GM18505 (cell line): ENCODE results near the gene C20orf204.

ENCODE experiments used
- ATAC-seq: cut with Tn5 transposase; IDR thresholded peaks from one replicate; pipeline ENCODE4 v1.9.1; 2021; ENCODE audit not compliant: unreplicated experiment
- POLR2A ChIP-seq: IDR thresholded peaks from 4 replicates; pipeline ENCODE4 v1.6.1; 2011; ENCODE audit warnings: borderline replicate concordance; ENCODE audit not compliant: insufficient read depth, insufficient read length; ENCODE audit errors: extremely low read depth

C20orf204 gene

DNA sequence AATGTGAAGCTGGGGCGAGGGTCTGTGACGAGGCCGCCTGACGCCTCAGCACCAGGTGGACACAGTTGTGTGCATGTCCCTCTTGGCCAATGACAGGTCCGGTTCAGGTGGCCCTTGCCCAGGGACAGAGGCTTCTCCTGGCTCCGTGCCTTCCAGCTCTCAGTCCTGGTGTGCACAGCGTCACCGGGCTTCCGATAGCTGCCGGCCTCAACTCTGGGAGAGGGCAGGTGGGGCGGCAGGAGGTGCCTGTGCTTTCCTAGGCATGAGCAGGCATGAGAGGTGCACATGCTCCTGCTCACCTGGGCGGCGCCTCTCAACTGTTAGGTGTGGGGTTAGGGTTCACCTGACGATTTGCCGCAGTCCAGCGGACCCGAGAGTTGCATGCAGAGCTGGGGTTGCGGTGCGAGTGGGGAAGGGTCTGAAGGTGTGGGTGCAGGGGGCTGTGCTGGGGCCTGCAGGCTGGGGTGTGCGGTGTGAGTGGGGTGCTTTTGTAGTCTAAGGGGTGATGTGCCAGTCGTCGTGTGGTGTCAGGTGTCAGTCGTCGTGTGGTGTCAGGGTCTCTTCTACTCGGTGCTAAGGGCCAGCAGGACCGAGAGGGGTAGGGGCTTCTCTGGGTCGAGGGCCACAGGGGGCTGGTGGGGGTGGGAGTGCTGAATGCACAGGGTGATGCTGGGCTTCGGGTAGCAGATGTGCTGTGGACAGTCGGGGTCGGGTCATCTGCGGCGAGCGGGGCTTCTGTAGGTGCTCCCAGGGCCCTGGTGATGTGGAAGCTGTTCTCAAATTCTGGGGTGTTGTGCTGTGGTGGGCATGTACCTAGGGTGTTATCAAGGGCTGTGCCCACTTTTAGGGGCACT lies 17.2 kb downstream of the C20orf204 start:
- no peak for ATAC-seq

GRCh38 chr20:64053841-64054661 lies 18.1 kb downstream of the C20orf204 start:
- ATAC-seq: no peak
- TF ChIP-seq POLR2A: no peak

More for the DNA sequence above, 17.2 kb downstream of the C20orf204 start:
- TF ChIP-seq POLR2A: no peak

DNA sequence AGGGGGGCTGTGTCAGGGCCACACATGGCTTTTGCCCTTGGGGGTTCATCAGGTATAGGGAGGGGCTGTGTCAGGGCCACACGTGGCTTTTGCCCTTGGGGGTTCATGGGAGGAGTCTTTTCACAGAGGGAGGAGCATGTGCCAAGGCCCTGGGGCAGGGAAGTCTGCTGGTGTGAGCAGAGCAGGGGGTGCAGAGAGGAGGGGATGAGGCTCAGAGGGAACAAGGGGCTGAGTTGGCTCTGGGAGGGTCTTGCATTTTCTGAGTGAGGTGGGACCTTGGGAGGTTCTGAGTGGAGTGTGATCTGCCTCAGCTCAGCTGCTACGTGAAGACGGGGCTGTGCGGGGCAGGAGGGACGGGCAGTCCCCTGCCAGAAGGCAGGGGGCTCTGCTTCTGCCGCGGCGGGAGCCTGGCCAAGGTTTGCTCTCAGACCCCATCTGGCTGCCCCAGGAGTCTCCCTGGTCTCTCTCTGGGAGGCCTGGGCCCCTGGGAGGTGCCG lies 19.5 kb downstream of the C20orf204 start:
- no peak for TF ChIP-seq POLR2A
- no peak for ATAC-seq

DNA sequence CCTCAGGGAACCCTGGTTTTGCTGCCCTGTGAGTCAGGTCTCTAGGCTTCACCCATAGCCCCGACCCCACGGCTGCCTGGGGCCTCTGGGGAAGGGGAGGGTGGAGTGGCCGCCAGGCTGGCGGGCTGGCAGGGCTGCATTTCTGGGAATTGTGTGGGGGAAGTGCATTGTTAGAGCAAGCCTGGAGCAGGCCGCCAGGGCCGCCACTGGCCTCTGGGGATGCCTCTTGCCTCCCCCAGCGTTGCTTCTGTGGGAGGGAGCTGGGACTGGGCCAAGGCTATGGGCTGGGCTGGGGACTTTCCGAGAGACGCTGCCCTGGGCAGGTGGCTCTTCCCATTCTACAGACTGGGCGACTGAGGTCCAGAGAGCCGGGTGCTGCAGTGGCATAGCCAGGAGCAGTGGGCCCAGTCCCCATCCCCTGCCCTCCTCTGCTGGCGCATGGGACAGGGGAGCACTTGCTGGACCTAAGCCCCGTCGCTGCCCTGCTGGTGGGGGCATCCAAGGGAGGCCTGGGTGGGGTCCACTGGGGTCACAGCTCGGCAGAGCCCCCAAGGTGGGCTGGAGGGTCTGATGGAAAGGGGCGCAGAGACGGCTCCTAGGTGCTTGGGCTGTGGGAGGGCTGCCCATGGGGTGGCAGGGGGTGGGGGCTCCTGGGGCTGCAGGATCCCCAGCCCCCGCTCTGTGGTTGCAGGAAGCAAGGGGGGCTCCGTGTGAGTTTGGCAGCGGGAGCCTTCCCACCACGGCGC lies 20.1 kb downstream of the C20orf204 start:
- TF ChIP-seq POLR2A: no peak
- no peak for ATAC-seq

- ATAC-seq: no peak
- TF ChIP-seq POLR2A: no peak
Measured at GRCh38 chr20:64056639-64056888, 20.6 kb downstream of the C20orf204 start.

DNA sequence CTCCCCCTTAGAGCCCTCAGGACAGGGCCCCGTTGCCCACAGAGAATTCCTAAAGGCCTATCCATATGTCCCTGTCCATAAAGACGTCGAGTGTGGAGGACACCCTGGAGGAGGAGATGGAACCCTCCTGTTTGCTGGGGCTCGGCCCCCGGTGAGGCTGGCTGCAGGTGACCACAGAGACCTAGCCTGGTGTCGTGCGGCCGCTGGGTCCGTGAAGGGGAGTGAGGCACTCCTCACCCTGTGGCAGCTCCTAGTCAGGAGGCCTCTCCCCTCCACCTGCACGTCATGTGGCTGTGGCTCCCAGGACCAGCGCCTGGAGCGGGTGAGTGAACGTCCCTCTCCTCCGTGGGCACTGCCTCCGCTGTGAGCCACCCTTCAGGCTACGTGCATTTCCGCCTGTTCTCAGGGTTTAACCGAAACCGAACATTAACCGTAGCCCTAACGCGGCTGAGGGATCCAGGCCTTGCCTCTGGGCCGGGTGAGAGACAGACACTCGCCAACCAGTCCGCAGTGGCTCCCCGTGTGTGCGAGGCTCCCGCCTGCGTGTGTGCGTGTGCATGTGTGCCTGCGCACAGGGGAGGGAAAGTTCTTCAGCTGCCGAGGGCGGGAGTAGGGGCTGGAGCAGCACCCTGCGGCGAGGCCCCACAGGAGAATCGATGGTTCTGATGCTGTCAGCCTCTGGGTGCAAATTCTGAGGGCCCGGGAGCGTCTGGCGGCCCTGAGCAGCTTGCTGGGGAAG lies 21.1 kb downstream of the C20orf204 start:
- no peak for TF ChIP-seq POLR2A
- ATAC-seq: no peak

GRCh38 chr20:64057628-64058498 lies 21.9 kb downstream of the C20orf204 start:
- no peak for TF ChIP-seq POLR2A
- ATAC-seq: no peak

- no peak for TF ChIP-seq POLR2A
- ATAC-seq: no peak
Measured at GRCh38 chr20:64058536-64058935, 22.6 kb downstream of the C20orf204 start.

DNA sequence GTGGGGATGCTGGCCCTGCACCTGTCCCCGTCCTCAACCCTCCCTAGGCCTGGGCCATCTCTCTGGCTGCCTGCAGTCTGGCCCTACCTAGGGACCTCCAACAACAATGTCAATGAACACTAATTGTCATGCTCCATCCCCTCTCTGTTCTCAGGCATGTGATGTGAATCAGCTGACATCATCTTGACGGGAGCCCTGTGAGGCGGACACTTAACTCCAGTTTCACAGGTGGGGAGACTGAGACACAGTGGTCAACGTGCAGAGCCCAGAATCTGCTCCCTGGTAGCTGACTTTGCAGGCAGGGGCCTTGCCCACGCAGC lies 26.3 kb downstream of the C20orf204 start:
- no peak for ATAC-seq
- TF ChIP-seq POLR2A: no peak

DNA sequence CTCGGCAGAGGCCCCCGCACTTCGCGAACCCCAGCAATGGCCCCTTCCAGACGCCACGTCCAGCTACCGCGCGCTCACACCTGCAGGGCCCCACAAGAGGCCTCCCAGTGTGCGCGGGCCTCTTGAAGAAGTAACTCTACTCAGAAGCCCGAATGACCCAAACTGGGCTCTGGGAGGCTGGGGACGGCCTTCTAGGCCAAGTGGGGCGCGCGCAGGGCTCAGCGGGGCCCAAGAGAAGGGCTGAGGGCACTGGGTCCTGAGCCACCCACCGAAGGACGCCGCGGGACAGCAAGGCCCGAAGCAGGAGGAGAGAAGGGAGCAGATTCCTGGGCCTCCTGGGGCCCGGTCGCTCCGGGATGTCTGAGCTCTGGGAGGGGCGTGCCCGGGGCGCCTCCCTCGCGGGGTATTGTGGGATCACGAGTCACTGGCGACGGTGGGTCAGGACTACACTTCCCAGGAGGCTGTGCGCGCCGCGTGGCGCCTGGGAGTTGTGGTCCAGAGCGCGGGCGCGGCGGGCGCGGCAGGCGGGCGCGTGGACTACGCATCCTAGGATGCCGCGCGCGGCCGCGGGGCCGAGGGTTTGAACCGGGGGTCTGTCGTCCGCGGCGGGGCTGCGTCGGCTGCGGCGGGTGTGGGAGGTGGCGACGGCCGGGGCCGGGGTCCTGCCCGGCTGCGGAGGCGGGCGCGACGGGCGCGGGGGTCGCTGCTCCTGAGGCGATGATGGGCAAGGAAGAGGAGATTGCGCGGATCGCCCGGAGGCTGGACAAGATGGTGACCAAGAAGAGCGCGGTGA lies 26.8 kb downstream of the C20orf204 start, which contains the start of gene TCEA2:
TCEA2 (plus strand) TSS at position 603 of the 793 bp plus-strand sequence; CDS start at position 718, 115 bp downstream.
- peak; percentile 79 for TF ChIP-seq POLR2A
- peak; percentile 63 for ATAC-seq
